ENCODE data around the gene KLK2. TPM values are rescaled to one million over a fixed set of nuclear protein-coding genes. Genes with fewer than 3 reads are reported as not detected.

The KLK2 gene
- total RNA-seq, 1 donor from 2014 or later: not detected

DNA sequence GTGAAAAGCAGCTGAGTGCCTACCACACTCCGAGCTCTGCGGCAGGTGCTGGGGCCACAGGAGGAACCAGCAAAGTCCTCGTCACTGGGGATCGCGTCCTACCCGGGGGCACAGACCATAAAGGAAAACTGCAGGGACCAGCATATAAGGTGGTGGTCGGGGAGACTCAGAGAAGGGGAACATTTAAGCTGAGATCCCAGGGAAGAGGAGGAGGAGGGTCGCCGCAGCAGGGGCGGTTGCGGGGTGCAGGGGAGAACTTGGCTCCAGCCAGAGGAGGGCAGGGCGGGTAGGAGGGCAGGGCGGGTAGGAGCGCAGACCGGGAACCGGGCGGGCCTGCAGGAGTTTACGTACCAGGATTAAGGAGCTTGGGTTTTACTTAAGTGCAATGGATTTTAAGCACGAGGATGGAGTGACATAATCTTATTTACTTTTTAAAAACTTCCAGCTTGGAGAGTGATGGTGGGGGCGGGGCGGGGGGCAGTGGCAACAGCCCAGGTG lies 38.9 kb downstream of the KLK2 start:
- Histone ChIP-seq H3K9me3 (no peaks in the 10 kb centered on the region), H3K27ac (no peak overlapping the region), H3K27me3 (no peaks in the 10 kb centered on the region), H3K4me1 (no peaks in the 10 kb centered on the region), H3K36me3 (no peaks in the 10 kb centered on the region), H3K4me3 (no peak overlapping the region)
- TF ChIP-seq CTCF (IDR thresholded peaks at IDR 0.05): no peak
- no peak for DNase-seq (ENCODE audit: low spot score in 2 of 2)
- intact Hi-C loops (cut with DNase I): no loop called here

DNA sequence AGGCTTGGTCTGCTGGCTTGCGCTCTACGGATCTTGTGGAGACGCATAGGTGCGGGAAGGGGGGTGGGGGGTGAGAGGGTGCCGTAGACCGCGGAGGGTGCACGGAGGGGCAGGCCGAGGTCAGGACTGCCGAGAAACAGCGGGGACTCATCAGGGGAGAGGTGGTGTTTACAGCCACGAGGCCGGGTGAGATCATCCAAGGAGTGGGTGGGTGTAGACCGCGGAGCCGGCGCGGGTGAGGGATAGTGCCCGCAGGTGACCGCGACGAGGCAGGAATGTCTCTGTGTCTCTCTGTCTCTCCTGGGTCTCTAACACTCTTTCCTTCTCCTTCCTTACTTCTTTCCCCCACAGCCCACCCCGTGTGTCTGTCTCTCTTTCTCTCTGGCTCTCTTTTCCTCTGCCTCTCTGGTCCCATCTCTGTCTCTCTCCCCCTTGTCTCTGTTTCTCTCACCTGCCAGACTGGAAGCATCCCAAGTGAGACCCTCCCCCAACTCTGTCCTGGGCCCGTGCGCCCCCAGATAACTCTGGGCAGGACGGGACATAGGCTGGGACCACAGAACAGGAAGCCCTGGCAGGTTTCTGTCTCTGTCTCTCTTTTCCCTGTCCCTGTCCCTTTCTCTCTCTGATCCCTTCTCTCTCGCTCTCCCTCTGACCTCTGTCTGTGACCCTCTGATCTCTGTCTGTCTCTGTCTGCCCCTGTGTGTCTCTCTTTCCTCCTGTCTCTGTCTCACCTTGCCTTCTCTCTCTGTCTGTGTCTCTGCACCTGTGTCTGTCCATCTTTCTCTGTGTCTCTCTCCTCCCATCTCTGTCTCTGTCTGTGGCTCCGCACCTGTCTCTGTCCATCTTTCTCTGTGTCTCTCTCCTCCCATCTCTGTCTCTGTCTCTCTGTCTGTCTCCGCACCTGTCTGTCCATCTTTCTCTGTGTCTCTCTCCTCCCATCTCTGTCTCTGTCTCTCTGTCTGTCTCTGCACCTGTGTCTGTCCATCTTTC lies 39.8 kb downstream of the KLK2 start:
- H3K27me3 ChIP-seq: no peaks in the 10 kb centered on the region
- no peak overlapping the region for H3K4me3 ChIP-seq
- DNase-seq (ENCODE audit: low spot score in 2 of 2): no peak
- no peaks in the 10 kb centered on the region for H3K9me3 ChIP-seq
- no peaks in the 10 kb centered on the region for H3K36me3 ChIP-seq
- no peaks in the 10 kb centered on the region for H3K4me1 ChIP-seq
- intact Hi-C loops (cut with DNase I): no loop called here
- no peak for TF ChIP-seq CTCF (IDR thresholded peaks at IDR 0.05)
- no peak overlapping the region for H3K27ac ChIP-seq

- no peaks in the 10 kb centered on the region for H3K9me3 ChIP-seq
- H3K27me3 ChIP-seq: no peaks in the 10 kb centered on the region
- no peak overlapping the region for H3K4me3 ChIP-seq
- no peak overlapping the region for H3K27ac ChIP-seq
- no peak for DNase-seq (ENCODE audit: low spot score in 2 of 2)
- no peak for TF ChIP-seq CTCF (IDR thresholded peaks at IDR 0.05)
- H3K36me3 ChIP-seq: no peaks in the 10 kb centered on the region
- intact Hi-C loops (cut with DNase I): no loop called here
- H3K4me1 ChIP-seq: no peaks in the 10 kb centered on the region
These were observed 42.8 kb downstream of the KLK2 start for GRCh38 chr19:50916069-50916468.

GRCh38 chr19:50921426-50922316 lies 48.4 kb downstream of the KLK2 start:
- DNase-seq (ENCODE audit: low spot score in 2 of 2): no peak

More at GRCh38 chr19:50921426-50922316, 48.4 kb downstream of the KLK2 start:
- Histone ChIP-seq H3K9me3 (no peaks in the 10 kb centered on the region), H3K4me3 (no peak overlapping the region), H3K27me3 (no peaks in the 10 kb centered on the region), H3K4me1 (no peaks in the 10 kb centered on the region), H3K27ac (no peak overlapping the region), H3K36me3 (no peaks in the 10 kb centered on the region)
- no peak for TF ChIP-seq CTCF (IDR thresholded peaks at IDR 0.05)
- intact Hi-C loops (cut with DNase I): no loop called here
